MM.1S (cell line): ENCODE data around the gene NRG3.

Experiments
- DNase-seq: peaks from one replicate; pipeline ENCODE4 v3.0.0-alpha.2; 2015
- H2AFZ ChIP-seq: fragments of 300-600 bp; sonication (generic); 2 replicates; pipeline ENCODE4 v1.6.0; 2016; ENCODE audit warnings: antibody characterized with exemption, low read length
- H3F3A ChIP-seq: fragments of 300-600 bp; sonication (generic); 2 replicates; pipeline ENCODE4 v1.6.1; 2016; ENCODE audit warnings: mild to moderate bottlenecking, antibody characterized with exemption, low read length, moderate library complexity, mixed read lengths; ENCODE audit not compliant: insufficient read depth
- H3K27ac ChIP-seq: fragments of 300-600 bp; sonication (generic); 2 replicates; pipeline ENCODE4 v1.5.1; 2016; ENCODE audit warnings: mild to moderate bottlenecking, low read length
- H3K27me3 ChIP-seq: fragments of 300-600 bp; sonication (generic); replicated peaks from 2 replicates; pipeline ENCODE4 v1.6.0; 2016; ENCODE audit warnings: low read length; ENCODE audit not compliant: insufficient read depth
- H3K36me3 ChIP-seq: fragments of 300-600 bp; sonication (generic); replicated peaks from 2 replicates; pipeline ENCODE4 v1.6.1; 2016; ENCODE audit warnings: mild to moderate bottlenecking, low read length, mixed read lengths; ENCODE audit not compliant: insufficient read depth
- H3K4me1 ChIP-seq: fragments of 300-600 bp; sonication (generic); 2 replicates; pipeline ENCODE4 v1.6.1; 2016; ENCODE audit warnings: low read length, mixed read lengths
- H3K4me2 ChIP-seq: fragments of 300-600 bp; sonication (generic); 2 replicates; pipeline ENCODE4 v1.6.0; 2016; ENCODE audit warnings: low read depth, low read length
- H3K4me3 ChIP-seq: fragments of 300-600 bp; sonication (generic); 2 replicates; pipeline ENCODE4 v1.5.1; 2016; ENCODE audit warnings: low read length, mixed read lengths
- H3K79me2 ChIP-seq: fragments of 300-600 bp; sonication (generic); 2 replicates; pipeline ENCODE4 v1.6.1; 2016; ENCODE audit warnings: mixed run types, low read length, mixed read lengths
- H3K9ac ChIP-seq: fragments of 300-600 bp; sonication (generic); 2 replicates; pipeline ENCODE4 v1.6.1; 2016; ENCODE audit warnings: low read length, mixed read lengths
- H3K9me2 ChIP-seq: fragments of 300-600 bp; sonication (generic); replicated peaks from 2 replicates; pipeline ENCODE4 v1.6.1; 2016; ENCODE audit warnings: mild to moderate bottlenecking, low read length, mixed read lengths; ENCODE audit not compliant: insufficient read depth
- H3K9me3 ChIP-seq: fragments of 300-600 bp; sonication (generic); replicated peaks from 2 replicates; pipeline ENCODE4 v1.6.1; 2016; ENCODE audit warnings: mild to moderate bottlenecking, low read length, mixed read lengths; ENCODE audit not compliant: insufficient read depth
- H4K20me1 ChIP-seq: fragments of 300-600 bp; sonication (generic); 2 replicates; pipeline ENCODE4 v1.6.1; 2016; ENCODE audit warnings: mild to moderate bottlenecking, low read length, moderate library complexity, mixed read lengths; ENCODE audit not compliant: insufficient read depth
- CTCF ChIP-seq: fragments of 300-600 bp; sonication (generic); IDR thresholded peaks from 2 replicates; pipeline ENCODE4 v1.5.1; 2016; ENCODE audit warnings: antibody characterized with exemption, low read length, mixed read lengths
- EZH2 ChIP-seq: fragments of 300-600 bp; sonication (generic); optimal IDR thresholded peaks from 2 replicates; pipeline ENCODE3; 2017; ENCODE audit warnings: low read depth, mild to moderate bottlenecking, antibody characterized with exemption, low read length, mixed read lengths
- EZH2phosphoT487 ChIP-seq: fragments of 300-600 bp; sonication (generic); IDR thresholded peaks from 2 replicates; pipeline ENCODE4 v1.6.1; 2018; ENCODE audit warnings: antibody characterized with exemption, low read length

NRG3 gene

GRCh38 chr10:82736305-82736704, 861.3 kb downstream of the NRG3 start:
- Histone ChIP-seq H3K27ac (no peak overlapping the region), H3K36me3 (no peaks in the 10 kb centered on the region), H3K9me3 (no peaks in the 10 kb centered on the region), H2AFZ (no peak overlapping the region), H3K4me1 (no peaks in the 10 kb centered on the region), H3K27me3 (no peaks in the 10 kb centered on the region), H3K4me2 (peak overlapping the region; percentile 47), H4K20me1 (no peaks in the 10 kb centered on the region), H3F3A (no peaks in the 10 kb centered on the region), H3K9me2 (no peaks in the 10 kb centered on the region), H3K4me3 (peak overlapping the region; percentile 16; the same call in 1 of the 2 replicates), H3K9ac (no peak overlapping the region), H3K79me2 (no peaks in the 10 kb centered on the region)
- DNase-seq: no peak
- TF ChIP-seq EZH2 (no peak), EZH2phosphoT487 (no peak), CTCF (no peak)

GRCh38 chr10:82737549-82737948, 862.6 kb downstream of the NRG3 start:
- H3K27me3 ChIP-seq: no peaks in the 10 kb centered on the region
- no peaks in the 10 kb centered on the region for H3F3A ChIP-seq
- no peak for TF ChIP-seq EZH2
- no peak for TF ChIP-seq CTCF
- no peaks in the 10 kb centered on the region for H3K79me2 ChIP-seq
- no peak for DNase-seq
- H3K4me1 ChIP-seq: no peaks in the 10 kb centered on the region
- no peak overlapping the region for H3K4me3 ChIP-seq
- H4K20me1 ChIP-seq: no peaks in the 10 kb centered on the region
- no peaks in the 10 kb centered on the region for H3K9me2 ChIP-seq
- H3K9ac ChIP-seq: no peak overlapping the region
- H3K27ac ChIP-seq: no peak overlapping the region
- peak overlapping the region; percentile 47; the same call in 1 of the 2 replicates for H3K4me2 ChIP-seq
- H2AFZ ChIP-seq: no peak overlapping the region
- H3K9me3 ChIP-seq: no peaks in the 10 kb centered on the region
- no peaks in the 10 kb centered on the region for H3K36me3 ChIP-seq

- H3K4me2 ChIP-seq: no peak overlapping the region
- H3K27me3 ChIP-seq: no peaks in the 10 kb centered on the region
- no peaks in the 10 kb centered on the region for H3K9me3 ChIP-seq
- H3K79me2 ChIP-seq: no peaks in the 10 kb centered on the region
- DNase-seq: no peak
- H3K9me2 ChIP-seq: no peaks in the 10 kb centered on the region
- no peak overlapping the region for H2AFZ ChIP-seq
- H3K4me1 ChIP-seq: no peaks in the 10 kb centered on the region
- no peaks in the 10 kb centered on the region for H4K20me1 ChIP-seq
- TF ChIP-seq EZH2 (no peak), CTCF (no peak), EZH2phosphoT487 (no peak)
- no peaks in the 10 kb centered on the region for H3K36me3 ChIP-seq
- no peaks in the 10 kb centered on the region for H3F3A ChIP-seq
- no peak overlapping the region for H3K27ac ChIP-seq
- no peak overlapping the region for H3K4me3 ChIP-seq
- H3K9ac ChIP-seq: no peak overlapping the region
These were observed 863.6 kb downstream of the NRG3 start for GRCh38 chr10:82738592-82738991.
